ENCODE data around the gene RSAD1. TPM values are rescaled to one million over a fixed set of nuclear protein-coding genes. Genes with fewer than 3 reads are reported as not detected.
A peak's percentile ranks its signal among the peaks of the same experiment; 100 is the strongest.

The RSAD1 gene
- total RNA-seq, 2 experiments from 2014 or later = 42.7 to 43.5 TPM

- peaks cover 13% of the 10 kb centered on the region for H3K4me1 Mint-ChIP-seq
- peaks cover 6% of the 10 kb centered on the region for H3K36me3 Mint-ChIP-seq
- no peaks in the 10 kb centered on the region for H3K27me3 Mint-ChIP-seq
- H3K4me3 Mint-ChIP-seq = no peak overlapping the region
- POLR2A ChIA-PET = interaction anchor here (0.6 kb wide), 1 partner anchor 224 kb away, joined by 5 read pairs; no protein-coding TSS in a partner anchor
- no peak for DNase-seq
- H3K9me3 Mint-ChIP-seq = no peaks in the 10 kb centered on the region
- no peak overlapping the region for H3K27ac Mint-ChIP-seq
- no peak for ATAC-seq (ENCODE audit: low read depth)
These were observed 3.0 kb downstream of the RSAD1 start for GRCh38 chr17:50481648-50482047.

GRCh38 chr17:50482110-50482509 is 3.5 kb downstream of the RSAD1 start:
- POLR2A ChIA-PET = interaction anchor here (0.6 kb wide), 1 partner anchor 223 kb away, joined by 5 read pairs; no protein-coding TSS in a partner anchor
- H3K4me3 Mint-ChIP-seq = no peak overlapping the region
- no peaks in the 10 kb centered on the region for H3K9me3 Mint-ChIP-seq
- peaks cover 6% of the 10 kb centered on the region for H3K36me3 Mint-ChIP-seq
- ATAC-seq (ENCODE audit: low read depth) (no peak), DNase-seq (no peak)
- H3K4me1 Mint-ChIP-seq = peaks cover 13% of the 10 kb centered on the region
- no peaks in the 10 kb centered on the region for H3K27me3 Mint-ChIP-seq
- H3K27ac Mint-ChIP-seq = no peak overlapping the region

GRCh38 chr17:50482516-50482915 is 3.9 kb downstream of the RSAD1 start:
- POLR2A ChIA-PET = interaction anchor here (0.6 kb wide), 1 partner anchor 223 kb away, joined by 5 read pairs; no protein-coding TSS in a partner anchor

GRCh38 chr17:50483266-50483665 is 4.6 kb downstream of the RSAD1 start:
- DNase-seq (no peak), ATAC-seq (ENCODE audit: low read depth) (no peak)
- H3K27me3 Mint-ChIP-seq = no peaks in the 10 kb centered on the region
- no peak overlapping the region for H3K4me3 Mint-ChIP-seq
- H3K4me1 Mint-ChIP-seq = peaks cover 13% of the 10 kb centered on the region
- H3K9me3 Mint-ChIP-seq = no peaks in the 10 kb centered on the region
- peaks cover 6% of the 10 kb centered on the region for H3K36me3 Mint-ChIP-seq
- H3K27ac Mint-ChIP-seq = no peak overlapping the region
- POLR2A ChIA-PET = interaction anchor here (1.2 to 1.3 kb wide), 2 partner anchors 21 to 86 kb away, joined by 5 to 6 read pairs; partner anchors contain the start of gene LRRC59

More at GRCh38 chr17:50482516-50482915, 3.9 kb downstream of the RSAD1 start:
- DNase-seq (peak; percentile 80), ATAC-seq (ENCODE audit: low read depth) (no peak)
- H3K4me3 Mint-ChIP-seq = no peak overlapping the region
- no peaks in the 10 kb centered on the region for H3K27me3 Mint-ChIP-seq
- peaks cover 6% of the 10 kb centered on the region for H3K36me3 Mint-ChIP-seq
- no peak overlapping the region for H3K27ac Mint-ChIP-seq
- peaks cover 13% of the 10 kb centered on the region for H3K4me1 Mint-ChIP-seq
- no peaks in the 10 kb centered on the region for H3K9me3 Mint-ChIP-seq

- Mint-ChIP-seq H3K4me3 (no peak overlapping the region), H3K27ac (no peak overlapping the region), H3K4me1 (peaks cover 9% of the 10 kb centered on the region), H3K36me3 (peaks cover 4% of the 10 kb centered on the region), H3K27me3 (no peaks in the 10 kb centered on the region), H3K9me3 (no peaks in the 10 kb centered on the region)
- no peak for ATAC-seq (ENCODE audit: low read depth)
- DNase-seq = no peak
- POLR2A ChIA-PET = interaction anchor here (1.2 to 1.3 kb wide), 2 partner anchors 20 to 87 kb away, joined by 5 to 6 read pairs; partner anchors contain the start of gene LRRC59
These were observed 5.9 kb downstream of the RSAD1 start for GRCh38 chr17:50484386-50485155.

- no peak for ATAC-seq (ENCODE audit: low read depth)
- POLR2A ChIA-PET = no interaction called here
These were observed 8.8 kb downstream of the RSAD1 start for GRCh38 chr17:50487213-50488096.

GRCh38 chr17:50488880-50489279 is 10.2 kb downstream of the RSAD1 start:
- POLR2A ChIA-PET = no interaction called here
- Mint-ChIP-seq H3K36me3 (peaks cover 4% of the 10 kb centered on the region), H3K27ac (no peak overlapping the region), H3K4me1 (no peaks in the 10 kb centered on the region), H3K4me3 (no peak overlapping the region), H3K27me3 (no peaks in the 10 kb centered on the region), H3K9me3 (no peaks in the 10 kb centered on the region)
- DNase-seq (no peak), ATAC-seq (ENCODE audit: low read depth) (no peak)

More at GRCh38 chr17:50487213-50488096, 8.8 kb downstream of the RSAD1 start:
- H3K27me3 Mint-ChIP-seq = no peaks in the 10 kb centered on the region
- H3K9me3 Mint-ChIP-seq = no peaks in the 10 kb centered on the region
- H3K4me1 Mint-ChIP-seq = peaks cover 1% of the 10 kb centered on the region
- H3K4me3 Mint-ChIP-seq = no peak overlapping the region
- peaks cover 4% of the 10 kb centered on the region for H3K36me3 Mint-ChIP-seq
- no peak overlapping the region for H3K27ac Mint-ChIP-seq
- DNase-seq = no peak

GRCh38 chr17:50491505-50491904 is 12.8 kb downstream of the RSAD1 start:
- Mint-ChIP-seq H3K4me1 (no peaks in the 10 kb centered on the region), H3K27me3 (no peaks in the 10 kb centered on the region), H3K36me3 (no peaks in the 10 kb centered on the region), H3K27ac (no peak overlapping the region), H3K9me3 (no peaks in the 10 kb centered on the region), H3K4me3 (no peak overlapping the region)
- ATAC-seq (ENCODE audit: low read depth) (no peak), DNase-seq (no peak)
- POLR2A ChIA-PET = no interaction called here

GRCh38 chr17:50492214-50492613 is 13.6 kb downstream of the RSAD1 start:
- Mint-ChIP-seq H3K36me3 (no peaks in the 10 kb centered on the region), H3K27ac (no peak overlapping the region), H3K9me3 (no peaks in the 10 kb centered on the region), H3K27me3 (no peaks in the 10 kb centered on the region), H3K4me3 (no peak overlapping the region), H3K4me1 (no peaks in the 10 kb centered on the region)
- POLR2A ChIA-PET = no interaction called here
- ATAC-seq (ENCODE audit: low read depth) (no peak), DNase-seq (no peak)

- Mint-ChIP-seq H3K36me3 (no peaks in the 10 kb centered on the region), H3K27me3 (no peaks in the 10 kb centered on the region), H3K9me3 (no peaks in the 10 kb centered on the region), H3K4me1 (no peaks in the 10 kb centered on the region), H3K27ac (no peak overlapping the region), H3K4me3 (no peak overlapping the region)
- no peak for ATAC-seq (ENCODE audit: low read depth)
- POLR2A ChIA-PET = no interaction called here
- no peak for DNase-seq
These were observed 15.1 kb downstream of the RSAD1 start for GRCh38 chr17:50493744-50494143.

GRCh38 chr17:50495217-50495823 is 16.7 kb downstream of the RSAD1 start:
- H3K9me3 Mint-ChIP-seq = no peaks in the 10 kb centered on the region
- no peak overlapping the region for H3K27ac Mint-ChIP-seq

GRCh38 chr17:50495918-50496317 is 17.3 kb downstream of the RSAD1 start:
- no peak overlapping the region for H3K4me3 Mint-ChIP-seq
- ATAC-seq (ENCODE audit: low read depth) = no peak
- no peaks in the 10 kb centered on the region for H3K27me3 Mint-ChIP-seq
- no peak for DNase-seq
- H3K27ac Mint-ChIP-seq = no peak overlapping the region
- H3K4me1 Mint-ChIP-seq = no peaks in the 10 kb centered on the region
- POLR2A ChIA-PET = no interaction called here
- no peaks in the 10 kb centered on the region for H3K36me3 Mint-ChIP-seq
- no peaks in the 10 kb centered on the region for H3K9me3 Mint-ChIP-seq

More at GRCh38 chr17:50495217-50495823, 16.7 kb downstream of the RSAD1 start:
- no peaks in the 10 kb centered on the region for H3K4me1 Mint-ChIP-seq
- DNase-seq (no peak), ATAC-seq (ENCODE audit: low read depth) (no peak)
- H3K4me3 Mint-ChIP-seq = no peak overlapping the region
- no peaks in the 10 kb centered on the region for H3K36me3 Mint-ChIP-seq
- POLR2A ChIA-PET = no interaction called here
- H3K27me3 Mint-ChIP-seq = no peaks in the 10 kb centered on the region

Measured in activated naive CD8-positive, alpha-beta T cell treated with anti-CD3 and anti-CD28 coated beads, Interleukin-2, amount 10 ng/mL, durations not matched to agents 7 days and 5 days (primary cell).